ENCODE results near the gene EVL. TPM values are rescaled to one million over a fixed set of nuclear protein-coding genes. Genes with fewer than 3 reads are reported as not detected.

Gene EVL
- total and polyA plus RNA-seq, 2 donors (not counting 1 experiment from before 2014, with no cell fraction given) = 23.5 to 28.1 TPM

DNA sequence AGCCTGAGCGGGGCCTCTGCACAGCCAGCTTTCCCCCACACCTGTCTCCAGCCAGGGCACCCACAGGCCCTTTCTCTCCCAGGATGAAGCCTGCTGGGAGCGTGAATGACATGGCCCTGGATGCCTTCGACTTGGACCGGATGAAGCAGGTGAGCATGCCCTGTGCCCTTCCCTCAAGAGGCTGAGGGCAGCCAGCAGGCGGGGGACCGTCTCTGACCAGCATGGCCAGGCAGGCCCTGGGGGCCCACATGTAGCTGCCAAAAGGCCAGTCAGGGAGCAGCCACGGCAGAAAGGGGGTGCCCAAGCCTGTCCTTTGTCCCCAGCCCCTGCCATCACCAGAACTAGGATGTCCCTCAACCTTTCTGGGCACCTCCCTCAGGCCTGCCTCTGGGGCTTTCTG is 75.9 kb downstream of the EVL start:
- H3K4me2 ChIP-seq (ENCODE audit: extremely low read depth, insufficient read depth, low read length) = no peak overlapping the region
- H3K36me3 ChIP-seq (ENCODE audit: control insufficient read depth, insufficient read depth, low read length) = no peaks in the 10 kb centered on the region
- no peaks in the 10 kb centered on the region for H3K4me1 ChIP-seq (ENCODE audit: control insufficient read depth, extremely low read depth, insufficient read depth, low read length)
- H3K9ac ChIP-seq (ENCODE audit: insufficient read depth, low read length) = no peak overlapping the region
- H4K20me1 ChIP-seq (ENCODE audit: control insufficient read depth, extremely low read depth, insufficient read depth, low read length) = no peaks in the 10 kb centered on the region
- DNase-seq (ENCODE audit: low read depth in 2 of 2) = no peak
- no peak overlapping the region for H3K27ac ChIP-seq (ENCODE audit: insufficient read depth, low read length)
- H2AFZ ChIP-seq (ENCODE audit: low read length) = no peak overlapping the region
- no peak for TF ChIP-seq EZH2 (IDR thresholded peaks at IDR 0.05; ENCODE audit: low read length, missing control alignments)
- TF ChIP-seq, protein P1, sequence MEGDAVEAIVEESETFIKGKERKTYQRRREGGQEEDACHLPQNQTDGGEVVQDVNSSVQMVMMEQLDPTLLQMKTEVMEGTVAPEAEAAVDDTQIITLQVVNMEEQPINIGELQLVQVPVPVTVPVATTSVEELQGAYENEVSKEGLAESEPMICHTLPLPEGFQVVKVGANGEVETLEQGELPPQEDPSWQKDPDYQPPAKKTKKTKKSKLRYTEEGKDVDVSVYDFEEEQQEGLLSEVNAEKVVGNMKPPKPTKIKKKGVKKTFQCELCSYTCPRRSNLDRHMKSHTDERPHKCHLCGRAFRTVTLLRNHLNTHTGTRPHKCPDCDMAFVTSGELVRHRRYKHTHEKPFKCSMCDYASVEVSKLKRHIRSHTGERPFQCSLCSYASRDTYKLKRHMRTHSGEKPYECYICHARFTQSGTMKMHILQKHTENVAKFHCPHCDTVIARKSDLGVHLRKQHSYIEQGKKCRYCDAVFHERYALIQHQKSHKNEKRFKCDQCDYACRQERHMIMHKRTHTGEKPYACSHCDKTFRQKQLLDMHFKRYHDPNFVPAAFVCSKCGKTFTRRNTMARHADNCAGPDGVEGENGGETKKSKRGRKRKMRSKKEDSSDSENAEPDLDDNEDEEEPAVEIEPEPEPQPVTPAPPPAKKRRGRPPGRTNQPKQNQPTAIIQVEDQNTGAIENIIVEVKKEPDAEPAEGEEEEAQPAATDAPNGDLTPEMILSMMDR (conservative IDR thresholded peaks at IDR 0.05 in 1 of 2, IDR thresholded peaks at IDR 0.05 in 1 of 2; ENCODE audit: low read depth in 1 of 2, low read length in 2 of 2) = no peak
- no peaks in the 10 kb centered on the region for H3K9me3 ChIP-seq (ENCODE audit: control insufficient read depth, insufficient read depth, low read depth, low read length)
- no peaks in the 10 kb centered on the region for H3K79me2 ChIP-seq (ENCODE audit: control insufficient read depth, insufficient read depth, low read length)
- H3K4me3 ChIP-seq (replicated peaks in 1 of 4; ENCODE audit: control extremely low read depth in 1 of 4, insufficient read depth in 1 of 4, low read depth in 3 of 4, low read length in 4 of 4) = no peak overlapping the region
- H3K27me3 ChIP-seq (ENCODE audit: control insufficient read depth, insufficient read depth, low read length) = no peaks in the 10 kb centered on the region

DNA sequence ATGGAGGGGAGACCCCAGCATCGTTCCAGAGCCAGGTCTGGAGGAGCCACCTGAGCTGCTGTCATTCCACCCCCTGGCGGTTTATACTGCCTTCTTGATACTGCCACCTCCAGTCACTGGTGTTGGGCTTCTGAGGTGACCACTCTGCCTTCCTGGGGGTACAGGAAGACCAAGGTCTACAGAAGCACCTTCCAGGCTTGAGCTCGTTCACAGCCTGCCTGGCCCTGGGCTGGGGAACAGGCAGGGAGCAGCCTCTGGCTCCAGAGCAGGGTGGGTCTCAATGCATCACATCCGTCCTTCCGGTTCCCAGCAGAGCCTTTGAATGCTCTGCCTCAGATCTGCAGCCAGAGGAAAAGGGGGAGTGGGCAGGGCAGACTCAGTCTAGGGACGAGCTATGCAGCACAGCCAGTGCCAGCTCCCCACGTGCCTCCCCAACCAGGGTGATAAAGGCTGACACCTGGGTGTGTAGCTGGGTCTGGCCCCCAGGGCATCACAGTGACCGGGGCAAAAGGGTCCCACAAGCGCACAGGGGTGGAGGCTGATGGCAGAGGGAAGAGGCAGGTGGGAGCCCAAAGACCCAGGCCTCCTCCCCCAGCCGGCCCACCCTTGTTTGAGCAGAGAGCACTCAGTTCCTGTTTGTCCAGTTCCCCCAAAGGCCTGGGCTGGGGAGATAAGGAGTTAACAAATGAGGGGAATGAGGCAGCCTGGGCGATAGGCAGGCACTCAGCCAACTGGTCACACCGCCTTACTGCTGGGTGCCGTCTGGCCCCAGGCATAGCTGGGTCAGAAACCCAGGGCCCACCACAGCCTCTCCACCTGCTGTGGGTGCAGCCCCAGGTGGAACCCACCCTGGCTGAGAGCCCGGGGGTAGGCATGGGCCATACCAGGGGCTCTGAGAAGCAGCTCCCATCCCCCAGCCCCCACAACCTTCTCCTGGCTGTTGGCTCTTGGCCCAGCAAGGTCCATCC is 77.1 kb downstream of the EVL start:
- Histone ChIP-seq H3K9me3 (ENCODE audit: control insufficient read depth, insufficient read depth, low read depth, low read length) (no peaks in the 10 kb centered on the region), H3K4me2 (ENCODE audit: extremely low read depth, insufficient read depth, low read length) (no peak overlapping the region), H4K20me1 (ENCODE audit: control insufficient read depth, extremely low read depth, insufficient read depth, low read length) (no peaks in the 10 kb centered on the region), H3K27me3 (ENCODE audit: control insufficient read depth, insufficient read depth, low read length) (no peaks in the 10 kb centered on the region), H3K4me1 (ENCODE audit: control insufficient read depth, extremely low read depth, insufficient read depth, low read length) (no peaks in the 10 kb centered on the region), H3K36me3 (ENCODE audit: control insufficient read depth, insufficient read depth, low read length) (no peaks in the 10 kb centered on the region), H3K4me3 (replicated peaks in 1 of 4; ENCODE audit: control extremely low read depth in 1 of 4, insufficient read depth in 1 of 4, low read depth in 3 of 4, low read length in 4 of 4) (no peak overlapping the region), H2AFZ (ENCODE audit: low read length) (no peak overlapping the region), H3K79me2 (ENCODE audit: control insufficient read depth, insufficient read depth, low read length) (no peaks in the 10 kb centered on the region), H3K9ac (ENCODE audit: insufficient read depth, low read length) (no peak overlapping the region), H3K27ac (ENCODE audit: insufficient read depth, low read length) (no peak overlapping the region)
- TF ChIP-seq EZH2 (IDR thresholded peaks at IDR 0.05; ENCODE audit: low read length, missing control alignments) = no peak
- TF ChIP-seq, protein P1 (conservative IDR thresholded peaks at IDR 0.05 in 1 of 2, IDR thresholded peaks at IDR 0.05 in 1 of 2; ENCODE audit: low read depth in 1 of 2, low read length in 2 of 2) = no peak
- no peak for DNase-seq (ENCODE audit: low read depth in 2 of 2)

DNA sequence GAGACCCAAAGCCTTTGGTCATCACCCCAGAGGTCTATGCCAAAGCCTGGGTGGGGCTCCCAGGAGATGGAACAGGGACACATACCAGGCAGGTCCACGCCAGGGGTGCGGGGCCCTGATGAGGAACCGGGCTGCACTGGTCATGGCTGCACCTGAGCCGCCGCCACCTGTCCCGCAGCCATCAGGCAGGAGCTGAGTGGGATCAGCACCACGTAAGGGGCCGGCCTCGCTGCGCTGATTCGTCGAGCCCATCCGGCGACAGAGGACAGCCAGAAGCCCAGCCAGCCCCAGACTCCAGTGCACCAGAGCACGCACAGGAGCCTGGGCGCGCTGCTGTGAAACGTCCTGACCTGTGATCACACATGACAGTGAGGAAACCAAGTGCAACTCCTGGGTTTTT is 78.3 kb downstream of the EVL start:
- H3K36me3 ChIP-seq (ENCODE audit: control insufficient read depth, insufficient read depth, low read length) = no peaks in the 10 kb centered on the region
- no peak for DNase-seq (ENCODE audit: low read depth in 2 of 2)
- no peak overlapping the region for H3K27ac ChIP-seq (ENCODE audit: insufficient read depth, low read length)

More for the DNA sequence above, 78.3 kb downstream of the EVL start:
- Histone ChIP-seq H3K9me3 (ENCODE audit: control insufficient read depth, insufficient read depth, low read depth, low read length) (no peaks in the 10 kb centered on the region), H3K27me3 (ENCODE audit: control insufficient read depth, insufficient read depth, low read length) (no peaks in the 10 kb centered on the region), H3K4me1 (ENCODE audit: control insufficient read depth, extremely low read depth, insufficient read depth, low read length) (no peaks in the 10 kb centered on the region), H4K20me1 (ENCODE audit: control insufficient read depth, extremely low read depth, insufficient read depth, low read length) (no peaks in the 10 kb centered on the region), H3K9ac (ENCODE audit: insufficient read depth, low read length) (no peak overlapping the region), H3K4me3 (replicated peaks in 1 of 4; ENCODE audit: control extremely low read depth in 1 of 4, insufficient read depth in 1 of 4, low read depth in 3 of 4, low read length in 4 of 4) (no peak overlapping the region), H3K79me2 (ENCODE audit: control insufficient read depth, insufficient read depth, low read length) (no peaks in the 10 kb centered on the region), H3K4me2 (ENCODE audit: extremely low read depth, insufficient read depth, low read length) (no peak overlapping the region), H2AFZ (ENCODE audit: low read length) (no peak overlapping the region)
- TF ChIP-seq, protein P1 (conservative IDR thresholded peaks at IDR 0.05 in 1 of 2, IDR thresholded peaks at IDR 0.05 in 1 of 2; ENCODE audit: low read depth in 1 of 2, low read length in 2 of 2) = no peak
- TF ChIP-seq EZH2 (IDR thresholded peaks at IDR 0.05; ENCODE audit: low read length, missing control alignments) = no peak

All from fibroblast of lung (primary cell).